Esophagus muscularis mucosa (tissue), 4 donors: ENCODE data around the gene GMEB2.

Experiments
- EP300 ChIP-seq: sonication (generic); formaldehyde crosslinking; IDR thresholded peaks from one replicate; pipeline ENCODE4 v1.6.1; 2017; ENCODE audit warnings: antibody characterized with exemption
- POLR2A ChIP-seq: fragments of 450-650 bp; IDR thresholded peaks from one replicate; pipeline ENCODE4 v1.6.1; 2017; ENCODE audit warnings: antibody characterized with exemption, moderate library complexity, mild to moderate bottlenecking, low read depth
- POLR2AphosphoS5 ChIP-seq, 2 donors: sonication (generic); formaldehyde crosslinking; IDR thresholded peaks; one replicate each; pipeline ENCODE4 v1.6.1; 2017; ENCODE audit warnings: antibody characterized with exemption in 2 of 2
- TF ChIP-seq, protein P1 (sequence below), 3 experiments: fragments of 200-600 bp in 2 of 3; fragments of 450-650 bp in 1 of 3; sonication (generic) in 2 of 3; IDR thresholded peaks; one replicate each; pipeline ENCODE4 v1.5.1; 2017 to 2019; ENCODE audit warnings: antibody characterized with exemption in 3 of 3, mild to moderate bottlenecking in 2 of 3, moderate library complexity in 1 of 3

DNA sequence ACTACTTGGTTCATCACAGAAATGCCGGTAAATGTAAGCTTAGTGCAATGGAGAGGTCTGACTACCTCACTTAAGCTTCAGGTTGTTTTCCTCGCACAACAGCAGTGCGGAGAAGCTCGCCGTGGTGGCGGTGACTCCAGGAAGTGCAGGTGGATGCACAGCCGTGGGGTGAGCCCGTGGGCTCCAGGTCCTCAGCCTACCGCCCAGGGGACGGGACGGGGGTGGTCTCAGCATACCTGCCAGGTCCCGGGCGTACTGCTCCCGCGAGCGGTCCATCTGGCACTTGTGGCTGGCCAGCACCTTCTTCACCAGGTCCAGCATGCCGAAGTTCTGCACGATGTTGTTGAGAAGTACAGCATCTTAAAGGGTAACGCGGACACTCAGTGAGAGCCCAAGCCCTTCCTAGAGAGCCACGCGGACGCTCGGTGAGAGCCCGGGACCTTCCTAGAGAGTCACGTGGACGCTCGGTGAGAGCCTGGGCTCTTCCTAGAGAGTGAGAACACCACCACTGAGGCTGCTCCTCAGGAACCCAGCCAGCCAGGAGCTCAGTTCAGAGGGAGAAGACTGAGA, 35.0 kb downstream of the GMEB2 start:
- TF ChIP-seq, protein P1, sequence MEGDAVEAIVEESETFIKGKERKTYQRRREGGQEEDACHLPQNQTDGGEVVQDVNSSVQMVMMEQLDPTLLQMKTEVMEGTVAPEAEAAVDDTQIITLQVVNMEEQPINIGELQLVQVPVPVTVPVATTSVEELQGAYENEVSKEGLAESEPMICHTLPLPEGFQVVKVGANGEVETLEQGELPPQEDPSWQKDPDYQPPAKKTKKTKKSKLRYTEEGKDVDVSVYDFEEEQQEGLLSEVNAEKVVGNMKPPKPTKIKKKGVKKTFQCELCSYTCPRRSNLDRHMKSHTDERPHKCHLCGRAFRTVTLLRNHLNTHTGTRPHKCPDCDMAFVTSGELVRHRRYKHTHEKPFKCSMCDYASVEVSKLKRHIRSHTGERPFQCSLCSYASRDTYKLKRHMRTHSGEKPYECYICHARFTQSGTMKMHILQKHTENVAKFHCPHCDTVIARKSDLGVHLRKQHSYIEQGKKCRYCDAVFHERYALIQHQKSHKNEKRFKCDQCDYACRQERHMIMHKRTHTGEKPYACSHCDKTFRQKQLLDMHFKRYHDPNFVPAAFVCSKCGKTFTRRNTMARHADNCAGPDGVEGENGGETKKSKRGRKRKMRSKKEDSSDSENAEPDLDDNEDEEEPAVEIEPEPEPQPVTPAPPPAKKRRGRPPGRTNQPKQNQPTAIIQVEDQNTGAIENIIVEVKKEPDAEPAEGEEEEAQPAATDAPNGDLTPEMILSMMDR (IDR thresholded peaks at IDR 0.05) = no peak
- TF ChIP-seq POLR2A = no peak
- TF ChIP-seq POLR2AphosphoS5 (IDR thresholded peaks at IDR 0.05) = no peak
- no peak for TF ChIP-seq EP300
